GM18519 (cell line): ENCODE data around the gene TNFAIP2.

Experiments
- ATAC-seq: cut with Tn5 transposase; IDR thresholded peaks from one replicate; pipeline ENCODE4 v1.9.1; 2021; ENCODE audit warnings: mild to moderate bottlenecking, moderate library complexity; ENCODE audit not compliant: unreplicated experiment, low FRiP score

TNFAIP2 gene

GRCh38 chr14:103133210-103134140 lies 10.2 kb downstream of the TNFAIP2 start:
- no peak for ATAC-seq

DNA sequence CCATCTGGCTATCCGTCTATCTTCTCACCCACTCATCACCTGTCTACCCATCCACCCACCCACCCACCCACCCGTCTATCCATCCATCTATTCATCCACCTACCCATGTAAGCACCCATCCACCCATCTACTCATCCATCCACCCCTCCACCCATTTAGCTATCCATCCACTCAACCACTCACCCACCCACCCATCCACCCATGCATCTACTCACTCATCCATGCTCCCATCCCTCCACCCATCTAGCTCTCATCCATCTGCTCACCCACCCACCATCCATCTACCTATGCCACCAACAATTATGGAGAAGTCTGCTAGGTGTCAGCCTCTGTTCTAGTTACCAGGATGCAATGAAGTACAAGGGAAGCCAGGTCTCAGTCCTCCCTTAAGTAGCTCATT lies 11.1 kb downstream of the TNFAIP2 start:
- no peak for ATAC-seq

GRCh38 chr14:103134919-103135318 lies 11.7 kb downstream of the TNFAIP2 start:
- no peak for ATAC-seq

GRCh38 chr14:103135333-103136260 lies 12.3 kb downstream of the TNFAIP2 start:
- ATAC-seq: no peak

- no peak for ATAC-seq
These were observed 13.4 kb downstream of the TNFAIP2 start for GRCh38 chr14:103136388-103137271.

DNA sequence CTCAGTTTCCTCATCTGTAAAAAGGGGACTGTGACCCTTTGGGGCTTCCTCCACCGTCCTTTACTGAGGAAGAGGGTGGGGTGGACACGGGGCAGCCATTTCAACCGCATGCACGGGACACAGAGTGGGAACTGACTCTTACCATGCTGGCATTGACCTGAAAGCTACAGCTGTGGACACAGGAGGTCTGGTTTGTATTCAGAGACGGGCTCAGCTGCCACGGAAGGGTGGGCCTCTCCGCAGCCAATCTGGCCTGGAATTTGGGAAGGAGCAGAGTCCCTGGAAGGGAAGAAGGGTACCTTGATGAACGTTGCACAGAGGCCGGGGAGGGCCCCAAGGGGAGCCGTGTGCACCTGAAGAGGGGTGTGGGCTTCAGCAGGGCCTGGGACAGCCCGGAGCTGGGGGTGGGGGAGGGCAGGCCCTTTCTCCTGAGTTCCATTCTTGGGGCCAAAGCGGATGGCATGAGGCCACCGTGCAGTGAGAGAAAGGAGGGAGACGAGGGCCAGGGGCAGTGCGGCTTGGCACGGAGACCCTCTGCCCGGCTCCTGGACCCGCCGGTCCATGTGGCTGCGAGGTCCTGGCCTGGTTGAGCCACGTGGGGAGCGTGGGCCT lies 14.5 kb downstream of the TNFAIP2 start:
- no peak for ATAC-seq

DNA sequence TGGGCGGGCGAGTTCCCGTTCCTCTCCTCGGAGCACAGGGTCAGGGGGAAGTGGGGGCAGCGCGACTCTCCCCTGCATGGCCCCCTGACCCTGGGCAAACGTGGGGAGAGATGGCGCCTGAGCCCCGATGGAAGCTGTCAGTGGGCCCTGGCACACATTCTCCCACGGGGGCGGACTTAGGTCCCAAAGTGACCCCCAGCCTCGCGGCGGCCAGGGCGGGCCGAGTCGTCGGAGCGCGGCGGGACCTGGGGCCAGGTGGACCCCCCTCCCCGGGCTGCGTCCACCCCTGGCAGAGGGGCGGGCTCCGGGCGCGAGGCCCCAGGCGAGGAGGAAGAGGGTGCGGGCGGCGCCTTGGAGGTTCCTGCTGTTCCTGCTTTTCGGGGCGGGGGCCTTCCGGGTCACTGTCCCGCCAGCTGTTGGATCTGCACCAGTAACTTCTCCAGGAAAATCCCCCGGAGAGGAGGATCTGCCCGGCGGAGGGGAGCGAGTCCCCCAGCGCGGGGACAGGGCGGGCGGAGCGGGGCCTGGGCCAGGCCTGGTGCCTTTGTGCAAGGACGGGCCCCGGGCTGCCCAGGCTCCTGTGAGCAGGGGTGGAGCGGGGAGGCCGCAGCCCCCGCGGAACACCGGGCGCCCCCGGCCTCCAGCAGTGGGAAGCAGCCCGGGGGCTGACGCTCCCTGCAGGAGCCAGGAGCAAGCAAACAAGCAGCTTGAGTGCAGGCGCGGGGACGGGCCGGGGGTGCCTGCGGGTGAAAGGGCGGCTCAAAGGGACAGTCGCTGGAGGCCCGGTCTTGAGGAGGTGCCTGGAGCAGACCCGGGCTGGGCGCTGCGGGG lies 15.3 kb downstream of the TNFAIP2 start:
- ATAC-seq: no peak

DNA sequence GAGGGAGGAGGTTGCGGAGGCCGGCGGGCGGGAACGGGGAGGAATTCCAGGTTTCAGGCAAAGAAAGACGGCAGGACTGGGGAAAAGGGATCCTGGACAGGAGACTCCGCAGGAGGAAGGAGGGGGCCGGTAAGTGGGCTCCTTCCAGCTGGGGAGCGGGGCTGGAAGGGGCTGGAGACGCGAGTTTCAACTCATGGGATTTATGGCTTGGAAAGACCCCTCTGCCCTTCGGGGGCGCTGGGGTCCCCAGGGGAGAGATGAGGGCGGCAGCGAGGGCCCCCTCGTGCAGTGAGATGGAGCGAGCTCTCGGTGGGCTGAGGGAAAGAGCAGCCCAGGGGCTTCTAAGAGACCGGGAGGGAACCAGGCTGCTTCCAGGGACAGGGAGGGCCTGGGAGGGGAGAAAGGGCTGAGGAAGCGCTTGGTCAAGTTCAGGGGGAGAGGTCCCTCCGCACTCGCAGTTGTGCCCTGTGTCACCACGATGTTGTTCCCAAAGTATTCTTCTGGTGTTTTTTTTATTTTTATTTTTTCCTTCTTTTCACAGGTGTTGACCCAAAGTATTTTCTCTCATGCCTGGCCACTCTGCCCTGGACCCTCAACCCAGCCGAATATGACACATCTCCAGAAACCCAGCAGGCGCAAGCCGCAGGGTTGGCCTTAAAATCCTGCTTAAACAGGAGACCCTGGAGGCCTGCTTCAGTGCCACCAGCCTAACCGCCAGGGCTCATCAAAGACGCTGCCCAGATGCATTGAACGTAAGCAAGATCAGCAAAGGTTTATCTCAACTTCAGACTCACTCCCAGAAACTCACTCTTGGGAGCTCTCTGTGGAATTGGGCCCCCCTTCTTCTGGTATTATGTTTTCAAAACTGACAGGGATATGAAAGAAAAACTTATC lies 16.1 kb downstream of the TNFAIP2 start:
- ATAC-seq: no peak

DNA sequence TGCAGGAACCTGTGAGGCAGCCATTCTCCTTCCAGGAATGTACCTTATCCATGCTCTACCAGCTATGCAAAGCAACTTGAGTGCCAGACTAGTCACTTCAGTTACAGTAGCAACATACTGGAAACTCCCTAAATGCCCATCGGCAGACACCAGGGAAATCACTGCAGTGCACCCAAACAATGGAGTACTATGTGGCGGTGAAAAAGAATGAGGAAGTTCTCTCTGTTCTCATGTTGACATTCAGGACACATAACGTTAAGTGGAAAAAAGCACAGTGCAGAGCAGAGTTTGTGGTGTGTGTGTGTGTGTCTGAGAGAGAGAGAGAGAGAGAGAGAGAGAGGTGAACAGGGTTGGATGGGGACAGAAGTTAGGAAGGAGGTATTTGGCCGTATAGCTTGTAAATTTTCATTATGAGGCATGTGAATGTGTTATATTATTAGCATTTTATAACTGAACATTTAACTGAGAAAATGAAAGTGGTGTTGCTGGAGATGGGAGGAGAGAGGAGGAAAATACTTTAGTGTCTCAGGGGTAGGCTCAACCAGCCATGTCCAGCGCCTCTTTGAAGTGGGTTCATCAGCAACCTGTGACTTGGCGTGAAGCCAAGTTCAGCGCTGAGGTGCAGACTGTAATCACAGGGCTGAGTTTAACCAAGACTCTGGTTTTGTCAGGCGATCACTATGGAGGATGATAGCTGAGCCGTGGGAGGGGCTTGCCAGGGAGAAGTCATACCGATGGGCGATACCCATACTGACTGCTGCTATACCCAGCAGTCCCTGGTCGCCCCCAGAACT lies 17.3 kb downstream of the TNFAIP2 start:
- no peak for ATAC-seq

DNA sequence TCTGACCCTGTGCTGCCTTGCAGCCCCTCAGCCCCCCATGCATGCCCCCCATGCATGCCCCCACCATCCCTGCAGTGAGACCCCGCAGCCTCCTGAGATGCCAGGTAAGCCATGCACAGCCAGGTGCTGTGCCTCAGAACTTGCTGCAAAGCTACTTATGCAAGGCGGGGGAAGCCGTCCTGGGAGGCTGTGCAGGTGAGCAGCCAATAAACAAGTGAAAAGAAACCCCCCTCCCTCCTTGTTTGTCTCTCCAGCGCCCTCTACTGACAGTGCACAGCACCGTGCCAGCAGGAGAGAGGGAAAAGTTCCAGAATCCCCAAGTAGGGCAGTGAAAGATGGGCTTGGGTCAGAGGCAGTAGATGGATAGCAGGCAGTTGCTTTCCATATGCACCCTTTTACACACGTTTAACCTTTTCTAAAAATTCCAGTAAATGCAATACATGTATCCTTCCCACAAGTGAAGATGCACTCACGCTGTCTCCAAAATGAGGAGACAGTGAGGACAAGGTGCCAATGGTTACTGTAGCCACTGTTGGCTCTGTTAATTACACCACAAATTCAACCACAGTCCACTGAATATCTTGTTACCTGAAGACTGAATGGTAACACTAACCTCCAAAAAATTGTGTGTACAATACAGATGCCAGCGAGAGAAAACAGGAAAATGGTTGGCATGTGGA lies 18.0 kb downstream of the TNFAIP2 start:
- ATAC-seq: no peak

DNA sequence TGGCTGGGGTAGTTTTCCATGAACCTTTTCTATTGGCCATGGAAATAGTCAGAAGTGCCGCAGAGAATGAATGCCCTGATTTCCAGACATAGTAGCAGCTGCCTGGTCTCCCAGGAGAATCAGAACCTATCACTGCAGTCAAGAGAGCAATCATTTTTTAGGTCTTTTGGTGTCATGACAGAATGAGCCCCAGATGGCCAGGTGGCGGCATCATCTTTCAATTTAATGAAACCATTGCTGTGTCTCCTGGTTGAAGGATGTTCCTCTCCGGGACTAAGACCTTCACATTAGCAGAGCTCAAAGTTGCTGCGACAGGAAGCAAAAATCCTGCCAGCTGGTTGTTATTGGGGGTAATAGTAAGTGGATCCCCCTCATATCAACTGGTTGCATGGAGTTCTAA lies 18.8 kb downstream of the TNFAIP2 start:
- ATAC-seq: no peak

DNA sequence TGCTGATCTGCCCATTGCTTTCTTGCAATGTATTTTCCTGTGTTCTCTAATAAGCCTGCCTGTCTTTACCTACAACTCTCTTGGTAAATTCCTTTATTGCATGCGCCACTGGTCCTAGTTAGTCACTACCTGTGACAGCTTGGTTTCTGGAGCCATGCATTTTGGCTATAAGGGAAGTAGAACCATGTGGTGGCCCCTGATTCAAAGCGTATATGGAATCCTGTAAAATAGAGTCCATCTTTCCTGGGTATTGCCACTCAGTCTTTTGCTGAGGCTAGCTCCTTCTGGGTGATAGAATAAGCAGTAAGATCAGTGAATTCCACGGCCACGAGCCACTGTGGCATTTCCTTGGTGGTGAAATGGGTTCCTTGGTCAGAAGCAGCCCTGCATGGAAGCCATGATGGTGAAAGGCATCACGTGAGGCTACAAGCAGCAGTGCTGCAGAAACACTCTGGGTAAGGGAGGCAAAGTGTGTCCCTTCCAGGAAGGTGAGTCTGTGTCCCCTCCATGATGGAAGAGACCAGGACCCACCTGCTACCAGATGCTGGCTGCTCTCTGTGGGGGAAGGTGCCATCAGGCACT lies 19.6 kb downstream of the TNFAIP2 start:
- no peak for ATAC-seq

DNA sequence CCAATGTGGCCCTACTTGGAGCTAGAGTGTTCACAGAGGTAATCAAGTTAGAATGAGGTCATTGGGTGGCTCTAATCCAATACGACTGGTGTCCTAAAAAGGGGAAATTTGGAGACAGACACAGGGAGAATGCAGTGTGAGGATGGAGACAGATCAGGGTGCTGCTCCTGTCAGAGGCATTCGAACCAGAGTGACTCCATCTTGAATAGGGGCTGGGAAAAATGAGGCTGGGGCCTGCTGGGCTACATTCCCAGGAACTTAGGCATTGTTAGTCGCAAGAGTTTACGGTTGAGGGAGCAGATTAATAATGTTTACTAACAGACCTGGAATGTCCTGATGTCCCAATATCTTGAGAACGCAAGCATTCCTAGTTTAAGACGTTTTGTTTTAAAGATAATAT lies 20.2 kb downstream of the TNFAIP2 start:
- no peak for ATAC-seq

- ATAC-seq: no peak
These were observed 20.8 kb downstream of the TNFAIP2 start for GRCh38 chr14:103144085-103144484.

GRCh38 chr14:103146141-103146709 lies 23.0 kb downstream of the TNFAIP2 start:
- no peak for ATAC-seq
